ENCODE results near the gene LAG3.

Gene LAG3

DNA sequence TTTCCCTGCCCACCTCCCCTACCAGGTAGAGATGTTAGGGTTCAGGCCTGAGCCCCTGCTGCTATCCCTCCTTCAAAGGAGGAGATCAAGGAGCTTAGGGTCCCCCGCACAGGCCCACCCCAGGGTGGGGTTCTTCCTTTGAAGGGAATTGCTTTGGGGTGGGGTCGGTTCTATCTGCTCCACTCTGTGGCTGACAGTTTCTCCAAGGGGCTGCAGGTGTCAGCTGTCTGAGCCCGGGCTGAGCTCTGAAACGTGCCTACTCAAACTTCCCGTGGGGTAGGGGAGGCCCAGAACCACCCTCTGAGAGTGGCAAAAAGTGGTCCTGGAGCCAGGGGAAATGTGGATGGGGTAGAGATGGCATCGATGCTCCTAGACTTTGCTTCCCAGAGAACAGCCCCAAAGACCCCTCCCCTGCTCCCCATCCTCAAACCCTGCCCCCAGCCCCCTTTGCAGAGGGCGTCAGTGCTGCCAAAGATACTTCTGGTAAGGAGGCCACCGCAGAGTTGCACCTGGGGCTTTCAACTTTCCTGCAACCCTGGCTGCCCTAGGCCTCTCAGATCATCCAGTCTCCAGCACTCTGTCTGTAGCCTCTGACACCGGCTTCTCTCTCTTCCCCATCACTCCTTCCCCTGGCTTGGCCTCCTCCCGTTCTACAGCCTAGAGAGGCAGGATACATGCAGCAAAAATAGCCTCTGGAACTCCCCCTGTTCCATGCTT, 10.7 kb downstream of the LAG3 start:
- Histone ChIP-seq H3K36me3 (replicated peaks) (no peaks in the 10 kb centered on the region), H3K4me3 (no peak overlapping the region), H3K9me3 (no peaks in the 10 kb centered on the region), H3K27me3 (ENCODE audit: low read depth) (no peaks in the 10 kb centered on the region), H3K4me1 (peaks cover 12% of the 10 kb centered on the region)
- no peak for DNase-seq (ENCODE audit: low spot score in 2 of 2)
- in situ Hi-C loops (cut with MboI; ENCODE audit: low sequenced_read_pairs): no loop called here

DNA sequence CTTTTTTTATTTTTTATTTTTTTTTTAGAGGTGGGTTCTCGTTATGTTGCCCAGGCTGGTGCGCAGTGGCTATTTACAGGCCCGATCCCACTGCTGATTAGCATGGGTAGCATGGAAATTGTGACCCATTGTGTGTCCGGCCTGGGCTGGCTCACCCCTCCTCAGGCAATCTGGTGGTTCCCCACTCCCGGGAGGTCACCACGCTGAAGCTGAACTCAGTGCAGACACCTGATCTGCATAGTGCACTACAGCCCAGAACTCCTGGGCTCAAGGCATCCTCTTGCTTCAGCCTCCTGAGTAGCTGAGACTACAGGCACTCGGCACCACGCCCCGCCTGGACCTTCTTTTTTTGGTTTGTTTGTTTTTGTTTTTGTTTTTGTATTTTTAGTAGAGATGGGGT, 11.5 kb downstream of the LAG3 start:
- peaks cover 5% of the 10 kb centered on the region; the same call in 1 of the 2 replicates for H3K4me1 ChIP-seq
- no peaks in the 10 kb centered on the region for H3K36me3 ChIP-seq (replicated peaks)
- H3K4me3 ChIP-seq: no peak overlapping the region
- in situ Hi-C loops (cut with MboI; ENCODE audit: low sequenced_read_pairs): no loop called here
- no peaks in the 10 kb centered on the region for H3K9me3 ChIP-seq
- no peaks in the 10 kb centered on the region for H3K27me3 ChIP-seq (ENCODE audit: low read depth)
- no peak for DNase-seq (ENCODE audit: low spot score in 2 of 2)

DNA sequence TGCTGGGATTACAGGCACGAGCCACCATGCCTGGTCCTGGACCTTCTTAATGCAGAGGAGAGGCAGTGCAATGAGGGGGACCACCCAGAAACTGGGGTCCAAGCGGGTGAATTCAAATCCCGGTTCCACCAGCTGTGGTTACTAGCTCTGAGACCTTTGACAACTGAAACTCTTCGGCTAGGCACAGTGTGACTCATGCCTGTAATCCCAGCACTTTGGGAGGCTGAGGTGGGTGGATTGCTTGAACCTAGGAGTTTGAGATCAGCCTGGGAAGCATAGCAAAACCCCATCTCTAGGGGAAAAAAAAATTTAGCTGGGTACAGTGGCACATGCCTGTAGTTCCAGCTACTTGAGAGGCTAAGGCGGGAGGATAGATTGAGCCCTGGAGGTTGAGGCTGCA, 12.0 kb downstream of the LAG3 start:
- Histone ChIP-seq H3K36me3 (replicated peaks) (no peaks in the 10 kb centered on the region), H3K9me3 (no peaks in the 10 kb centered on the region), H3K4me3 (no peak overlapping the region), H3K4me1 (peaks cover 5% of the 10 kb centered on the region; the same call in 1 of the 2 replicates), H3K27me3 (ENCODE audit: low read depth) (no peaks in the 10 kb centered on the region)
- no peak for DNase-seq (ENCODE audit: low spot score in 2 of 2)
- in situ Hi-C loops (cut with MboI; ENCODE audit: low sequenced_read_pairs): no loop called here

DNA sequence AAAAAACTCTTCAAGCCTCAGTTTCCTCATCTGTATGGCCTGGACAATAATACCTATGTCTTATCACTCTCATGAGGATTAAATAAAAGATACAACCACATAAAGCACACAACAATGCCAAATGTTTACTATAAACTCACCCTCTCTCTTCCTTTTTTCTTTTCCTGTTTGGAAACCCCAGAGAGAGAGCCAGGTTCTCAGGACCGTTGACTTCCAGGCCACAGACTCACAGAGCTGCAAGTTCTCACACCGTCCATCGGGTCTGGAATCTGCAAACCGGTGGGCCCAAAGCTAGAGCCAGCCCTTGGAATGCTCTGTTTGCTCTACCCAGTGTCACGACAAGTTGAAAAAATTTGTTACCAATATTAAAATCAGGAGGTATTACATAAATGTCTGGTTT, 12.4 kb downstream of the LAG3 start:
- Histone ChIP-seq H3K27me3 (ENCODE audit: low read depth) (no peaks in the 10 kb centered on the region), H3K4me1 (0 out of 2 replicates have a peak, but pooled peaks cover 5% of the 10 kb centered on the region), H3K36me3 (replicated peaks) (no peaks in the 10 kb centered on the region), H3K4me3 (no peak overlapping the region), H3K9me3 (no peaks in the 10 kb centered on the region)
- in situ Hi-C loops (cut with MboI; ENCODE audit: low sequenced_read_pairs): no loop called here
- DNase-seq (ENCODE audit: low spot score in 2 of 2): no peak

DNA sequence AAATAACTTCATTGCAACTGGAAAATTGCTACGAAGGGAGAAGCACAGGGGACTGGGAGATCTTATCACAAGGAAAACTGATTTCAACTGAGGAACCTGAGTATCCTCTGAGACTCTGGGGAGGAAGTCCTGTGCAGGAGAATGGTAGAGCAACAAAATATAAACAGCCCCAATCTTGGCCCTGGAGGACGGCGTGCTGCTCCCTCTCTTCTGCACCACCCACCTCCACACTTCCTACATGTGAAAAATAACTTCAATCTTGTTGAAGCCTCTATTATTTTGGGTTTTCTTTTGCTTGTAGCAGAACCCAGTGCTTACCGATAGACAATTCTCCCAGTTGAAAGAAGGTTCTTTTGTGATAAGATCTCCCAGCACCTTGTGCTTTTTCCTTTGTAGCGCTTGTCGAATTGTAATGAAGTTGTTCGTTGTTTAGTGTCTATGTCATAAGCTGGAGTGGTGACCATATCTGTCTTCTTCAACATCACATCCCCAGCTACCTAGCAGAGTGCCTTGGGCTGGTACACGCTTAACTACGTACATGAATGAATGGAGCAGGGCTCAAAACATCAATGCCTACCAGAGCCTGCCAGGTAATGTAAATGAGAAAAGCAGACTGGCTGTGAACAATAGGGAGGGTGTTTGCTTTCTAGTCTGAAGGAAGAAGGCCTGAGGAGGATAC, 14.2 kb downstream of the LAG3 start:
- no peaks in the 10 kb centered on the region for H3K9me3 ChIP-seq
- H3K27me3 ChIP-seq (ENCODE audit: low read depth): no peaks in the 10 kb centered on the region
- no peak for DNase-seq (ENCODE audit: low spot score in 2 of 2)
- 0 out of 2 replicates have a peak, but pooled peaks cover 5% of the 10 kb centered on the region for H3K4me1 ChIP-seq
- no peak overlapping the region for H3K4me3 ChIP-seq
- in situ Hi-C loops (cut with MboI; ENCODE audit: low sequenced_read_pairs): no loop called here
- no peaks in the 10 kb centered on the region for H3K36me3 ChIP-seq (replicated peaks)

DNA sequence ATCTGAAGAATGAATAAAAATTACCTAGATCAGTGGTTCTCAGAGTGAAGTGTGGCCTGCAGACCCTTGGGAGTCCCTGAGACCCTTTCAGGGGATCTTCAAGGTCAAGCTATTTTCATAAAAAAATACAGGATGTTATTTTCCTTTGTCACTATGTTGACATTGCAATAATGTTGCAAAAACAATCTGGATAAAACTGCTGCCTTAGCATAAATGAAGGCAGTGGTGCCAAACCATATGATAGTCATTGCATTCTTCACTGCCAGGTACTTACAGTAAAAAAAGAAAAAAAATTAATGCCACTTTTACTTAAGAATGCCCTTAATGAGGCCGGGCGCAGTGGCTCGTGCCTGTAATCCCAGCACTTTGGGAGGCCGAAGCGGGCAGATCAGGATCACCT, 15.0 kb downstream of the LAG3 start:
- Histone ChIP-seq H3K9me3 (no peaks in the 10 kb centered on the region), H3K4me3 (no peak overlapping the region), H3K27me3 (ENCODE audit: low read depth) (no peaks in the 10 kb centered on the region), H3K36me3 (replicated peaks) (no peaks in the 10 kb centered on the region), H3K4me1 (0 out of 2 replicates have a peak, but pooled peaks cover 5% of the 10 kb centered on the region)
- in situ Hi-C loops (cut with MboI; ENCODE audit: low sequenced_read_pairs): no loop called here
- no peak for DNase-seq (ENCODE audit: low spot score in 2 of 2)

DNA sequence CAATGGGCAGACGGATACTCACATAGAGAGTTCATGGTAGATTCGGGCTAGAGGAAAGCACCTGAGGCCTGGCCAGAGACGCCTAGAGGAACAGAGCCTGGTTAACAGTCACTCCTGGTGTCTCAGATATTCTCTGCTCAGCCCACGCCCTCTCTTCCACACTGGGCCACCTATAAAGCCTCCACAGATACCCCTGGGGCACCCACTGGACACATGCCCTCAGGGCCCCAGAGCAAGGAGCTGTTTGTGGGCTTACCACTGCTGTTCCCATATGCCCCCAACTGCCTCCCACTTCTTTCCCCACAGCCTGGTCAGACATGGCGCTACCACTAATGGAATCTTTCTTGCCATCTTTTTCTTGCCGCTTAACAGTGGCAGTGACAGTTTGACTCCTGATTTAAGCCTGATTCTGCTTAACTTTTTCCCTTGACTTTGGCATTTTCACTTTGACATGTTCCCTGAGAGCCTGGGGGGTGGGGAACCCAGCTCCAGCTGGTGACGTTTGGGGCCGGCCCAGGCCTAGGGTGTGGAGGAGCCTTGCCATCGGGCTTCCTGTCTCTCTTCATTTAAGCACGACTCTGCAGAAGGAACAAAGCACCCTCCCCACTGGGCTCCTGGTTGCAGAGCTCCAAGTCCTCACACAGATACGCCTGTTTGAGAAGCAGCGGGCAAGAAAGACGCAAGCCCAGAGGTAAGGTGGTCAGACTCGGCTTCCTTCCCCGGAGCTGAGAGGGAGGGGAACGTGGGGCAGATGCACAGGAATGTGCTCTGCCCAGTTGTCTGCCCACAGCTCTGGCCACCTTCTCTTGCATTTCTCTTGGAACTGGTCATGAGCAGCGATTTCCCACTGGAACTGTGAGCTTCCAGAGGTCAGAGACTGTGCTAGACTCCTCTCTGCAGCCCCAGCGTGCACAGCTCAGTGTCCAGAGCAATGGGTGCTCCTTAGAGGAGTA, 16.9 kb downstream of the LAG3 start, which contains the start of gene CD4:
CD4 (plus strand) TSS at position 557 of the 953 bp plus-strand sequence. CDS start 10,611 bp downstream, outside the sequence.
- H3K27me3 ChIP-seq (ENCODE audit: low read depth): peaks cover 5% of the 10 kb centered on the region; the same call in 1 of the 2 replicates
- no peak for DNase-seq (ENCODE audit: low spot score in 2 of 2)
- H3K4me1 ChIP-seq: 0 out of 2 replicates have a peak, but pooled peaks cover 5% of the 10 kb centered on the region
- H3K4me3 ChIP-seq: no peak within 1 kb of the TSS
- no peaks in the 10 kb centered on the region for H3K9me3 ChIP-seq
- in situ Hi-C loops (cut with MboI; ENCODE audit: low sequenced_read_pairs): no loop called here
- no peaks in the 10 kb centered on the region for H3K36me3 ChIP-seq (replicated peaks)

DNA sequence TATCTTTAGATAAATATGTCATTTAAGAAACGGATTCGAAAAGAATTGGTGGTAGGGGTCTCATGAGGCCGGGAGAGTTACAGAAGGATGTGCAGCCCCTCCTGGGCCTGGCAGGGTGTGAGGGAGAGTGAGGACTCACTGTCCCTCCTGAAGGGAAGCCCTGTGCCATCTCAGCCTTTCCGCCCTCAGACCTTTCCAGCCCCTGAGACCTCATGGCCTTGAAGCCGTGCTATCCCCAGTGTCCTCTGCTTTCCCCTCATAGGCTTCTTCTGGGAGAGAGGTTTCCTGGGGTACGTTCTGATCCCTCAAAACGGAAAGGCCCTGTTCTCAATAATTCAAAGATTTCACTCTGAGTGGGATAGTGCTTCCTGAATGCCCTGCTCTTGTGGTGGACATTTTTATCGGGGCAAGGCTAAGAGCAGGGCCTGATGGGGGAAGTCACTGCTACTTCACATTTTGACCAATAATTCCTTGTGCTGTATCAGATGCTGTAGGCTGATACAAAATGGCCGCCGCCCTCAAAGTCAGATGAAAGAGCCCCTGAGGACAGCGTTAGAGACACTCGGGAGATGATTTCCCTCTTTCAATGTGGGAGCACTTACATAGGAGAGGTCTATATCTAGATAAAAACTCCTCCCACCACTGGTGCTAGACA, 18.3 kb downstream of the LAG3 start:
- no peak overlapping the region for H3K4me3 ChIP-seq
- in situ Hi-C loops (cut with MboI; ENCODE audit: low sequenced_read_pairs): no loop called here

DNA sequence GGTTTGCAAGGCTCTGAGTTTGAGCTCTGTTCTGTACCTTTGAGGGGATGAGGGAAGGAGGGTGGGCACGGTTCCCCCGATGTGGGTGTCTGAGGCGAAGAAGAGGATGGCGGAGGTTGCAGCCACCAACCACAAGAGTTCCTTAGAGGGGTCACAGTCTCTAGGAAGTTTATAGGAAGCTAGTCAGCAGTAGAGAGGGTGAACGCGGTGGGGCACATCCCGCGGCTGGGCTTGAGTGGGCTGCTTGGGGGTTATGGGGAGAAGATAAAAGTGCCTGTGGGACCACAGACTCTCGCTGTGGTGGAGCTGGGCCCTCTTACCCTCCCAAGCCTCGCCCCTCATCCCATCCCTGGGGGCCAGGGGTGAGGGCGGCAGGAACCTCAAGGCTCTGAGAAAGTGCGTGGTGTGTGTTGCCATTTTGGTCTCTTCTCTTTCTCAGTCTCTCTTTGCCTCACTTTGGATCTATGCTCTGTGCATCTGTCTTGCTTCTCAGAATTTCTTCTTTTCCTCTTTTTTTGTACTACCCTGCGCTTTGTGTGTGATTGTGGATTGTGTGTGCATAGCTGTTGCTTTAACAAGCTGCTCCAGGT, 19.7 kb downstream of the LAG3 start:
- Histone ChIP-seq H3K4me3 (no peak overlapping the region), H3K9me3 (no peaks in the 10 kb centered on the region), H3K36me3 (replicated peaks) (no peaks in the 10 kb centered on the region), H3K27me3 (ENCODE audit: low read depth) (peaks cover 5% of the 10 kb centered on the region; the same call in 1 of the 2 replicates), H3K4me1 (no peaks in the 10 kb centered on the region)
- no peak for DNase-seq (ENCODE audit: low spot score in 2 of 2)
- in situ Hi-C loops (cut with MboI; ENCODE audit: low sequenced_read_pairs): no loop called here

More for the DNA sequence above, 18.3 kb downstream of the LAG3 start:
- Histone ChIP-seq H3K27me3 (ENCODE audit: low read depth) (peaks cover 5% of the 10 kb centered on the region; the same call in 1 of the 2 replicates), H3K4me1 (0 out of 2 replicates have a peak, but pooled peaks cover 5% of the 10 kb centered on the region), H3K9me3 (no peaks in the 10 kb centered on the region), H3K36me3 (replicated peaks) (no peaks in the 10 kb centered on the region)
- DNase-seq (ENCODE audit: low spot score in 2 of 2): no peak

DNA sequence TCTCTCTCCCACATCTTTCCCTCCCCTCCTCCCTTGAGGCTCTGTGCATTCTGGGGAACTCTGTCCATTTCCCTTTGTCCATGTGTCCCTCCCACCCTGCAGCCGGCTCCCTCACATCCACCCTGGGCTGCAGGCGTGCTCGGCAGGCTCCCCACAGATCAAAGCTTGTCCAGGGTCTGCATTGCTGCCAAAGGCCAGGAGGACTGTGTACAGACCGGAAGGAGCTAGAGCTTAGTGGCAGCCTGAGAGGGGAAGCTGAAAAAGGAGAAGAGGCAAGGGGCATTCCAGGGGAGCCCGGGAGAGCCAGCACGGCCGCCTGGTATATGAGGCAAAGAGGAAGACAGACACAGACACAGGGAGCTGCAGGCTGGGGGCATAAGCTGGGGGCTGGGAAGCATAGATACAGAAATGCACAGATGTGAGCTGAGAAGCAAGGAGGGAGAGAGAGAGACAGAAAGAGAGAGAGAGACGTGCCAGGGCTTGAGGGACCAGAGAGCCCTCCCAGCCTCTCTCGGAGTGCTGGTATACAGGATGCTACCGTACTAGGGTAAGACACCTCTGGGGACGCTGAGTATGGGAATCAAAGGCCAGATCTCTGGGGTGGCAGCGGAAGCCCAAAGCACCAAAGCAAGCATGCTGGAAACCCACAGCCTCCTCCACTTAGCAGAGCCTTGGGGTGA, 20.3 kb downstream of the LAG3 start:
- Histone ChIP-seq H3K36me3 (replicated peaks) (no peaks in the 10 kb centered on the region), H3K4me3 (no peak overlapping the region), H3K4me1 (no peaks in the 10 kb centered on the region), H3K27me3 (ENCODE audit: low read depth) (peaks cover 5% of the 10 kb centered on the region; the same call in 1 of the 2 replicates), H3K9me3 (no peaks in the 10 kb centered on the region)
- DNase-seq (ENCODE audit: low spot score in 2 of 2): no peak
- in situ Hi-C loops (cut with MboI; ENCODE audit: low sequenced_read_pairs): no loop called here

DNA sequence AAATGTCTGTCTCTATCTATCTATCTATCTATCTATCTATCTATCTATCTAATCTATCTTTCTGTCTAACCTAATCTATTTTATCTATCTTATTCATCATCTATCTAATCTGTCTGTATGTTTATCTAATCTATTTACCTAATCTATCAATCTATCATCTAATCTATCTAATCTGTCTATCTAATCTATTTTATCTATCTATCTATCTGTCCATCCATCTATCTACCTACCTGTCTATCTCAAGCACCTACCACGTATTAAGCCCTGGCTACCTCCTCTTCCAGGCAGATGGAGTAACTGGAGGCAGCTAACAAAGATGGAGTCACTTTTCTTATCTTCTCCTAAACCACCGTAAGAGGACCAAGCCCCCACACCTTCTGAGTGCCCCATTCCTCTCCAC, 22.8 kb downstream of the LAG3 start:
- Histone ChIP-seq H3K4me1 (no peaks in the 10 kb centered on the region), H3K9me3 (no peaks in the 10 kb centered on the region), H3K4me3 (no peak overlapping the region), H3K27me3 (ENCODE audit: low read depth) (peaks cover 5% of the 10 kb centered on the region; the same call in 1 of the 2 replicates), H3K36me3 (replicated peaks) (no peaks in the 10 kb centered on the region)
- in situ Hi-C loops (cut with MboI; ENCODE audit: low sequenced_read_pairs): no loop called here
- DNase-seq (ENCODE audit: low spot score in 2 of 2): no peak

DNA sequence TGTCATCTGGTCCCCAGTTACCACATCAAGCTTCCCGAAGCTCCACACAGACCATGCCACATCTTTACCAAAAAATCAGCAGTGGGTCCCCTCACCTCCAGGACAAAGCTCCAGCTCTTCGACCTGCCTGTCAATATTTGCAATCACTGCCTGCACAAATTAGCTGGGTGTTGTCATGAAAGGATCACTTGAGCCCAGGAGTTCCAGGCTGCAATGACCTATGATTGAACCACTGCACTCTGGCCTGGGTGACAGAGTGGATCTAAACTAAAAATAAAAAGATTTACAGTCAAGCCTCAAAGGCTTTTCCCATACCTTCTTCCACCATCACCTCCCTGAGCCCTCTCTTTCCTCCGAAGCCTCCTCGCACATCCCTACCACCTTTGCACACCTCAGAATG, 24.3 kb downstream of the LAG3 start:
- no peak for DNase-seq (ENCODE audit: low spot score in 2 of 2)
- Histone ChIP-seq H3K36me3 (replicated peaks) (no peaks in the 10 kb centered on the region), H3K4me3 (no peak overlapping the region), H3K4me1 (no peaks in the 10 kb centered on the region), H3K9me3 (no peaks in the 10 kb centered on the region), H3K27me3 (ENCODE audit: low read depth) (peaks cover 5% of the 10 kb centered on the region; the same call in 1 of the 2 replicates)
- in situ Hi-C loops (cut with MboI; ENCODE audit: low sequenced_read_pairs): no loop called here
